ENCODE results near the gene SERPINA12. TPM values are rescaled to one million over a fixed set of nuclear protein-coding genes. Genes with fewer than 3 reads are reported as not detected.

The SERPINA12 gene
- total and polyA plus RNA-seq, 12 donors, result not detected

GRCh38 chr14:94543449-94544124, 34.3 kb upstream of the SERPINA12 start:
- peaks cover 0 to 32% (median 19%) of the 10 kb centered on the region in 7 donors for H3K27me3 ChIP-seq
- 75 to 76% methylated on average over 15 of the region's 15 CpGs for WGBS, 2 donors
- DNase-seq, result no peak
- peaks cover 0 to 10% (median 0%) of the 10 kb centered on the region in 11 donors for H3K9me3 ChIP-seq
- no peak for ATAC-seq
- no peak for TF ChIP-seq CTCF (IDR thresholded peaks at IDR 0.05)
- H3K4me1 ChIP-seq, result peaks cover 0 to 11% (median 4%) of the 10 kb centered on the region in 9 donors
- no peak overlapping the region for H3K4me3 ChIP-seq
- no peaks in the 10 kb centered on the region for H3K36me3 ChIP-seq
- intact Hi-C loops (cut with DNase I), result loop anchor here in 1 of 10 donors (10.0 kb wide), 1 partner anchor 109 kb away; no protein-coding TSS in a partner anchor
- no peak overlapping the region for H3K27ac ChIP-seq

DNA sequence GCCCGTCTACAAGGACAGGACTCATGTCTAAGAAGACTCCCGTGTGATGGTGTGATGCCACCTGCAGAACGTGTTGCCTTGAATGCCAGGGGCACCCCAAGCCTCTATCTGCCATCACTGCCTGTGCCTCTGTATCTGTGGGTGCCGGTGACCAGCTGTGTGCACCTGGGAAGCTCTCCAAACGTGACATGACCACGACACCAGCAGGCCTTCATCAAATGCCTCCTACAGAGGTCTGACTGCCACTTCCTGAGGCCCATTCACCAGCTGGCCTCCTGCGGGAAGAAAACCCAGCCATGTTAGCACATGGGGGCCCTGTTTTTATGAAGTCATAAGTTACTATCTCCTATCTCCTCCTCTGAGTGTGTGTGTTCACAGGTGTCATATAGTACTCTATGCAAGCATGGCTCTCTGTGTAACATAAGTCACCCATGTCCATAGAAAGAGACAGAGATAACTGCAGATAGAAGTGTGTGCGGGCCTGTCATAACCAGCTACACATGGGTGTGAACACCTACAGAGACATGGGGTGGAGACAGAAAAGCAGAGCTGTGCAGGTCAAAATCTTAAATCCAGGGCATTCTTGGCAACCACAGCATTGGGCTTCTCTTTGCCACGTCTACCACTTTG, 33.7 kb upstream of the SERPINA12 start:
- intact Hi-C loops (cut with DNase I), result loop anchor here in 1 of 10 donors (10.0 kb wide), 1 partner anchor 108 kb away; no protein-coding TSS in a partner anchor
- 64 to 70% methylated on average over 9 of the region's 9 CpGs for WGBS, 2 donors
- no peak overlapping the region for H3K4me3 ChIP-seq

GRCh38 chr14:94542111-94542810, 33.0 kb upstream of the SERPINA12 start:
- no peak for ATAC-seq
- no peak for DNase-seq
- Histone ChIP-seq H3K36me3 (no peaks in the 10 kb centered on the region), H3K27ac (no peak overlapping the region), H3K27me3 (peaks cover 0 to 40% (median 19%) of the 10 kb centered on the region in 7 donors), H3K4me3 (no peak overlapping the region), H3K4me1 (peaks cover 0 to 11% (median 4%) of the 10 kb centered on the region in 9 donors), H3K9me3 (peaks cover 0 to 10% (median 0%) of the 10 kb centered on the region in 11 donors)
- WGBS, 2 donors, result 72 to 75% methylated on average over 12 of the region's 12 CpGs
- no peak for TF ChIP-seq CTCF (IDR thresholded peaks at IDR 0.05)
- intact Hi-C loops (cut with DNase I), result loop anchor here in 1 of 10 donors (10.0 kb wide), 1 partner anchor 107 kb away; no protein-coding TSS in a partner anchor

More for the DNA sequence above, 33.7 kb upstream of the SERPINA12 start:
- Histone ChIP-seq H3K27me3 (peaks cover 0 to 38% (median 19%) of the 10 kb centered on the region in 7 donors), H3K9me3 (peaks cover 0 to 10% (median 0%) of the 10 kb centered on the region in 11 donors), H3K27ac (no peak overlapping the region), H3K36me3 (no peaks in the 10 kb centered on the region), H3K4me1 (peaks cover 0 to 11% (median 4%) of the 10 kb centered on the region in 9 donors)
- TF ChIP-seq CTCF (IDR thresholded peaks at IDR 0.05), result no peak
- no peak for ATAC-seq
- no peak for DNase-seq

Data from heart right ventricle (tissue), 16 donors.